Hematopoietic multipotent progenitor cell (in vitro differentiated cells): ENCODE results near the gene CLCNKA. TPM values are rescaled to one million over a fixed set of nuclear protein-coding genes. Genes with fewer than 3 reads are reported as not detected.
"Not testable (repeated sequence)": the region's sequence is repeated elsewhere in the genome, so short reads cannot be mapped to it uniquely, and the experiment has no call there.

Experiments used
- DNase-seq, 3 donors: peaks; one replicate each; pipeline ENCODE4 v3.0.0-alpha.2; 2011 to 2015; ENCODE audit warnings: low read depth in 2 of 3, low spot score in 2 of 3
- total RNA-seq: library from RNA; depleted of rRNA; stranded (reverse); fragments of >200 nt; gene quantifications from one replicate; pipeline ENCODE4 v1.2.3, GENCODE V29; 2012

The CLCNKA gene
- not detected for total RNA-seq

DNA sequence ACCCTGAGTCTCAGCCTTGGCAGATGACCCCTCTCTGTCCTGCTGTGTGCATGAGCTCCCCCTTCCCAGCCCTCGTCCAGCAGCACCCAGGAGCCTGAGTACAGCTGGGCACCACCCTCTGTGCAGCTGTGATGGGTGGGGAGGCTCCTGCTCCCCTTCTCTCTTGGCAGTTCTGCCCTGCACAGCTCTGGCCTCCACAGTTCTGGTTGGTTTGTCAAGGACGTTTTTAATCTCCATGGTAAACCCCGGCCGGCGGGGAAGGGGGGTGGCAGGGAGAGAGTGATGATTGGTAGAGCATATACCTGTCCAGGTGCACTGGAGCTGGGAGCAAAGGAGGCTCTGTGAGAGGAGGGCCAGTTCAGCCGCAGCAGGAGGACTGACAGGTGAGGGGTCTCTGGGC, at the start of gene CLCNKA:
Gene CLCNKA, plus strand, starts transcription at position 356 of the 400 bp plus-strand sequence. CDS start 584 bp downstream, outside the sequence.
- DNase-seq: no peak

DNA sequence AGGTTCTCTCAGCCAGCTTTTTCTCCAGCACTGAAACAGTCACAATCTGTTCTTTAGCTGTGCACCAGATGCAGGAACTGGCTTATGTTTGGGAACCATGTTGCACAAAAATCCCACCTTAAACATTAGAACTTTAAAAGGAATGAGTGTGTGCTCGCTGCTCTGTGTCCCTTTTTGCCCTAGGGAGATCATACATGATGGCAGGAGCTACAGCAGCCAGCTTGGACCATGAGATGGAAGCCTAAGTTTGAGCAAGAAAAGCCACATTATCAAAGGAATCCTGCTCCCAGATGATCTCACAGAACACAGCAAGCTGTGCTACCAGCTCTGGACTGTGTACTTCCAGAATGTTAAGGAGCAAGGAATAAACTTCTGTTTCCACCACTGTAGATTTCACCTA, 49.4 kb upstream of the CLCNKA start:
- DNase-seq: no peak

DNA sequence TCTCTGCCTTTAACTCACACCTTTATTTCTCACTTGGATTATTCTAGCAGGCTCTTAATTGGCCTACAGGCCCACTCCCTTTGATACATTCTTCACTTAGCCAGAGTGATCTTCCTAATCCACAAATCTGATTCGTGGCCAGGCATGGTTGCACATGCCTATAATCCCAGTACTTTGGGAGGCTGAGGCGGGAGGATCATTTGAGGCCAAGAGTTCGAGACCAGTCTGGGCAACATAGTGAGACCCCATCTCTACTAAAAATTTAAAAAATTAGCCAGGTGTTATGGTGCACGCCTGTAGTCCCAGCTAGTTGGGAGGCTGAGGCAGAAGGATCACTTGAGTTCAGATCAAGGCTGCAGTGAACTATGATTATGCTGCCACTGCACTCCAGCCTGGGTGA, 48.1 kb upstream of the CLCNKA start:
- DNase-seq: no peak

DNA sequence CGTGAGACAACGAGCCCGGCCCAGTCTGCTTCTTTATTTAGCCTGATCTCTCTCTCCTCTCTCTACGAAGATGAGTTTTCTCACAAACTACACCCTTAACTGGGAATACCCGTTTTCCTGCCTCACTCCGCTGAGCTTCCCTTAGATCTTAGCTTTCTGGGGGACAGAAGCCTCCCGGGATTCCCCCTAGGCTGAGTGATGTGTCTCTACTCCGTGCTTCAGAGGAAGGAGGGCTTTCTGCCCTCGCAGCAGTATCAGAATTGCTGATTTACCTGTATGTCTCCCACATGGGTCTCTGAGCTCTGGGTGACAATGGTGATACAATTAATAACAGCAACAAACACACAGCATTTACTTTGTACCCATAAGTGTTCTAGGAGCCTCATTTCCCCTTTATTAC, 47.0 kb upstream of the CLCNKA start:
- DNase-seq: no peak

DNA sequence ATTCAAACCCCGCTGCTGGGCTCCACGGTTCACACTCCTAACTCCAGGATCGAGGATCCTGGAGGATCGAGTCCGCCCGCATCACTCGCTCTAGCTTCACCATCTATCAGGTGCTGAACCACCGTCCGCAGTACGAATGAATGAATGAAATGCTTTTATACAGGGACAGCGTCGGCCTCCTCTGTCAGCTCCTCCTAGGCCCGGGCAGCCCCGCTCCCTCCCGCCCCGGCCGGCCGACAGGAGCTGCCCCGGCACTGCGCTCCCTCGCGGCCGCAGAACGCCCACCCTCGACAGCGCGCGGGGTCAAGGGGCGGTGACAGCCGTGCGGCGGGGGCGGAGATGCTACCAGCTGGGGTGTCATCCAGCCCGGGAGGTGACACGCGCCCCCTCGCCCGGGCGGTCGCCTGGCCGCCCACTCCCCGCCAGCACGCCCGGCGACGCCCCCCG, 46.5 kb upstream of the CLCNKA start:
- peak in 2 of 3 donors; percentile 63 to 66 for DNase-seq

DNA sequence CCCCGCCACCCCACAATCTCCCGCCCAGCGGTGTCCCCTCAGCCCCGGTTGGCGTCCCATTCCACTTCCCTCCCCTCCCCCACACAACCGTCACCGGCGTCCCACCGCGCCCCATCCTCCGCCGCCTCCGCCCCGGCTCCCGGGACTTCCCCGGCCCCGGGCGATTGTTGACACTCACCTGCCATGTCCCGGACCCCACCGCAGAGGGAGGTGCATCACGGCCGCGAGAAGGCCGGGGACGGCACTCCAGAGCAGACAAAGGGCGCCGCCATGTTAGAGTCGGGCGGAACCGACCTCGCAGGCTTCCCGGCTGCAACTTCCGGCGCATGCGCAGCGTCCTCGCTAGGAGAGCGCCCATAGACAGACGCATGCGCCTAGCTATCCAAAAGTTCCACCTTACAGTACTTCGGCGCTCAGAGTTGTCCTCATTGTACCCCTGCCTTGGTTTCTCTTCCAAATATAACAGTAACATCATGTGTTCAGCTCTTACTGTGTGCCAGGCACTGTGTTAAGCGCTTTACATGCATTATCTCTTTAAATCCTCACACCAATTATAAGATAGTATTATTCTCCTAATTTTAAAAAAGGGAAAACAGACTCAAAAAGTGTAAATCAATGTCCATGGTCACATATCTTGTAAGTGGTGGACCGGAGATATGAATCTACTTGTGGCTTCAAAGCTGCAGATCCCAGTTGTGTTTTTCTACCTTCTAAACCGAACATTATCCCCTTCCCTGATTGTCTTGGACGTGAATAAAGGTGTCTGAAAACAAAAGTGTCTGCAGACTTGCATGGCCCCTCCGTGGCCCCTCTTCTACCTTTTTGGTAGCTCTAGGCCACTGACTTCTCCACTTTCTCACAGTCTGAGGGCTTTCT, 45.8 kb upstream of the CLCNKA start, which contains the start of gene ZBTB17:
Gene ZBTB17, minus strand, starts transcription at position 297 of the 876 bp plus-strand sequence. CDS start 27,606 bp downstream, outside the sequence.
- DNase-seq: peak; percentile 94 to 96 (median 94)

DNA sequence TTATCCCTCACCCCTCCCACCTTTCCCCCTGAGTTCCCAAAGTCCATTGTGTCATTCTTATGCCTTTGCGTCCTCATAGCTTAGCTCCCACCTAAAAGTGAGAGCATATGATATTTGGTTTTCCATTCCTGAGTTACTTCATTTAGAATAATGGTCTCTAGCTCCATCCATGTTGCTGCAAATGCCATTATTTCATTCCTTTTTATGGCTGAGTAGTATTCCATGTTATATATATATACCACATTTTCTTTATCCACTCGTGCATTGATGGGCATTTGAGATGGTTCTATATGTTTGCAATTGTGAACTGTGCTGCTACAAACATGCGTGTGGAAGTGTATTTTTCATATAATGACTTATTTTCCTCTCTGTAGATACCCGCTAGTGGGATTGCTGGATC, 43.9 kb upstream of the CLCNKA start:
- DNase-seq: not testable (repeated sequence)

DNA sequence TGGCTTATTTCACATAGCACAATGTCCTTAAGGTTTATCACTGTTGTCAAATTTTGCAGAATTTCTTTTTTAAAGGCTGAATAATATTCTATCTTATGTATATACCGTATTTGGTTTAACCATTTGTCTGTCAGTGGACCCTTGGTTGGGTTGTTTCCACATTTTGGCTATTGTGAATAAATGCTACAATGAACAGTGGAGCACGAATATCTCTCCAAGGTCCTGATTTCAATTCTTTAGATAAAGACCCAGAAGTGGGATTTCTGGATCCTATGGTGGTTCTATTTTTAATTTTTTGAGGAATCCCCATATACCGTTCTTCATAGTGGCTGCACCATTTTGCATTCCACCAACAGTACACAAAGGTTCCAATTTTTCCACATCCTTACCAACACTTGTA, 40.2 kb upstream of the CLCNKA start:
- DNase-seq: no peak

DNA sequence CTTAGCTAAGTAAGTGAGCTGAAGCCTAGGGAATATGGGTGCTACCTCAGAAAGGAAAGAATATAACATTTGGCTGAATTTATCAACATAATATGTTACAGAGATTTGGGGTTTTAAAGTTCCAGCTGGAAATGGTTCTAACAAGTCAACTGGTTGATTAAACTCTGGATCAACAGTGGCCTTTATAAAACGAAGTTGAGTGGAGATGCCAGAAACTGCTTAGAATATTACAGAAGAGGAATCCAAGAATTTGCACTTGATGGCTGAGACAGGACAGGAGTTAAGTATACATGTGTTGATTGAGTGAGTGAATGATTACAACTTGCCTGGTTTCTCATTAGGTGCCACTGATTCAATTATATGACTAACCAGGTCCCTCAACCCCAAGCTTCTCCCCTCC, 38.6 kb upstream of the CLCNKA start:
- DNase-seq: no peak

DNA sequence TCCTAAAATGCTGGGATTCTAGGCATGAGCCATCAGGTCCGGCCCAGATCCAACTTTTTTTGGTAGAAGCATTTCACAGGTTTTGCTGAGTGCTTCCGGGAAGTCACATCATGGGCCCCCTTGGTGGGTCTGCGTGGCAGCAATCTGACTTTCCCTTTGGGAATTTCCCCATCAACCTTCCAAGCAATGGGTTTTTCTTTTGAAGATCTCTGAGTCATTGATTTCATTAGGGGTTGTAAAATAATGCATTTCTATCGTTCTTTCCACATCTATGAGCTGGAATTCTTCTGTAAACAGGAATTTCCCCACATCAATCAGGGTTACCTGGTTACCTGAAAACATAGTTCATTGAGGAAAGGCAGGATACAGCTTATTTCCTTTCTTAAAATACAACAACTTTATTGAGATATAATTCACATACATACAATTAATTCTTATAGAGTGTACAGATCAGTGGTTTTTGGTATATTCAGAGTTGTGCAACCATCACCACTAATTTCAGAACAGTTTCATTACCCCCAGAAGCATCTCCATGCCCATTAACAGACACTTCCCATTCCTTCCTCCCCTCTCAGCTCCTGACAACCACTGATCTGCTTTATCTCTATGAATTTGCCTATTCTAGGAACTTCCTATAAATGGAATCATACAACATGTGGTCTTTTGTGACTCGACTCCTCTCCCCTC, 36.1 kb upstream of the CLCNKA start:
- DNase-seq: no peak

DNA sequence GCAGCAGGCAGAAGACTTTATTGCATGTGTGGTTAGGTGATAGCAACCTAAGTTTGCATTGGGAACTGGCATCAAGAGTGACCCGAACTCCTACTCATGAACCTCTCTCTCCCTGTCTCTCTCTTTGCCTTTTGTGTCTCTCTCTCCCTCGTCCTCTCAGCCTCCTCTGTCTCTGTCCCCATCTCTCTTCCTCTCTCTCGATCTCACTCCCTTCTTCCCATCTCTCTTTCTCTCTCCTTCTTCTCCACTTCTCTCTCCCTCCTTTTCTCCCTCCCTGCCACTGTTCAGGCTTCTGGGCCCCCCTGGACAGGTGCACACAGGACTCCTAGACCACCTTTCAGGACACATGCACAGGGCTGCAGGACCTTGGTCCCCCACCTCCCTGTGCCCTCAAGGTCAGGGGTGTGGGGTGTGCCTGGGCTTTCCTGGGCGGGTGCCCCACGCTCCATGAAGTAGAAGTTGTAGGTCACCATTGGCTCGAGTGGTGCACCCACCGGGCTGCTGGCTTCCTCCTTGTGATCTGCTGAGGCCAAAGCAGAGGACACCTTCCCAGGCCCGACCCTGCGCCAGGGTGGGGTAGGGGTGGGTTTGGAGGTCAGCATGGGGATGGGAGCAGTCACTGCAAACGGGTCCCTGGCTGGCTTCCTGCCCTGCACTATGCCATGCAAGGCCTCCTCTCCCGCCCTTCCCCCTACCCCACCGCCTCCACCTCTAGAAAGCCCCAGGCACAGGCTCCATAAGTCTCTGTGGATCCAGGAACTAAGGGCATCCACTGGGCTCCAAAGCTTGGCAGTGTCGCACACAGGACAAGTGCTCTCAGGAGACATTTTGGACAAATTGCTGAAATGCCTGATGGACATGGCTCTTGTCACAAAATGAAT, 32.7 kb upstream of the CLCNKA start:
- no peak for DNase-seq

DNA sequence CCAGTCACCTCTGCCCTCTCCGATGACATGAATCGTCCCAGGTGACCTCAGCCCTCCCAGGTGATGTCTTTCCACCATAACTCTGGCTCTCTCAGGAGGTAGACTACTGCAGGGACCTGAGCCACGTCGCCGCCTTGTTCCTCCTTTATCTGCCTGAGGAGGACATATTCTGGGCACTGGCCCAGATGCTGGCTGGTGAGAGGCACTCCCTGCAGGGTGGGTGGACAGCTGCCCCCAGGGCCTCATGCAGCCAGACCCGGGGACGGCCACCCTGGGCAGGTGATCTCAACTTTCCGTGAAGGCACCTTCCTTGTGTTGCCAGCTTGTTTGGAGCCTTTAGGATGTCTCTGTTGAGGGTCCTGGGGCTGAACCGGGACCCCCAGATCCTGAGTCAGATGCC, 32.1 kb upstream of the CLCNKA start:
- no peak for DNase-seq

DNA sequence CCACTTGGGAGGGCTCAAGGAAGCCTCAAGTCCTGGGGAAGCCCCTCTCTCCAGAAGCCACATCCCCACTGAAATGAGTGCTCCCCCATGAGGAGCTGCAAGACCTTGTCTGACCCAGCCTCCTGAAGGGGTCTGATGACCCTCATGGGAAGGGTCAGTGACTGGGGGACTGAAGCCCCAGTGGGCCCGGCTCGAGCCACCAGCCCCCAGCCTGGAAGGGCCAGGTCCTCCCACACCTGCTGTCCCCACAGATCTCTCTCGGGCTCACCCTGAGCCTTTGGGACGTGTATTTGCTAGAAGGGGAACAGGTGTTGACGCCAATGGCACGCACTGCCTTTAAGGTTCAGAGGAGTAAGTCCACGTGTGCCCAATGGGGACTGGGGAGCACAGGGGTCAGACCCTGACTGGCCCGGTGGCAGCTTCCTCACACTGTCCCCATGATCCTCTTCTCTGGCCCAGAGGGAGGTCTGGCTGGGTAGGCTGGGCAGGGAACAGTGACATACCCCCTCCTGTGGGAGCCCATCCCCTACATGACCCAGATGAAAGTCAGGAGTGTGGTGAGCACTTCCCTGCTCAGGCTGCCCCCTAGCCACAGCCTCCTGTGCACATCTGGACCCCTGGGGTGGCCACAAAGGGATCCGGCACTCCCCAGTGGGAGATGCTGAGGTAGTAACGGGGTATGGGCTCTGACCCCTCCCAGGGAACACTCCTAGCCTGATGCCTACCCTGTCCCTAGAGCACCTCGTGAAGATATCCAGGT, 30.2 kb upstream of the CLCNKA start:
- DNase-seq: no peak

DNA sequence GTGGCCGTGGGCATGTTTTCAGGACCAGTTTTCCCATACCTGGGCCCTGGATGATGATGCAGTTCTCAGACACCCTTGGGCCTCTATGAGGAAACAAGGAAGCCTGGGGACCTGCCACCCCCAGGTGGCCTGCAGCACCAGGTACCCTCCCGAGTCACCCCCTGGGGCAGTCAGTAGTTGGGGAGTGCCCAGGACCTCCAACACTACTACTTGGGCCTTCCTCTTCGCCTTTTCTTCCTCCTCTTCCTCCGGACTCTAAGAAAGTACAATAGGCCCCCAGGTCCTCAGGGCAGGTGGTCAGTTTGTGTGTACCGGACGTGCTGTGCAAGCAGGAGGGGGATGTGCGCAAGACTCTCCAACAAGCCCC, 29.7 kb upstream of the CLCNKA start:
- no peak for DNase-seq

DNA sequence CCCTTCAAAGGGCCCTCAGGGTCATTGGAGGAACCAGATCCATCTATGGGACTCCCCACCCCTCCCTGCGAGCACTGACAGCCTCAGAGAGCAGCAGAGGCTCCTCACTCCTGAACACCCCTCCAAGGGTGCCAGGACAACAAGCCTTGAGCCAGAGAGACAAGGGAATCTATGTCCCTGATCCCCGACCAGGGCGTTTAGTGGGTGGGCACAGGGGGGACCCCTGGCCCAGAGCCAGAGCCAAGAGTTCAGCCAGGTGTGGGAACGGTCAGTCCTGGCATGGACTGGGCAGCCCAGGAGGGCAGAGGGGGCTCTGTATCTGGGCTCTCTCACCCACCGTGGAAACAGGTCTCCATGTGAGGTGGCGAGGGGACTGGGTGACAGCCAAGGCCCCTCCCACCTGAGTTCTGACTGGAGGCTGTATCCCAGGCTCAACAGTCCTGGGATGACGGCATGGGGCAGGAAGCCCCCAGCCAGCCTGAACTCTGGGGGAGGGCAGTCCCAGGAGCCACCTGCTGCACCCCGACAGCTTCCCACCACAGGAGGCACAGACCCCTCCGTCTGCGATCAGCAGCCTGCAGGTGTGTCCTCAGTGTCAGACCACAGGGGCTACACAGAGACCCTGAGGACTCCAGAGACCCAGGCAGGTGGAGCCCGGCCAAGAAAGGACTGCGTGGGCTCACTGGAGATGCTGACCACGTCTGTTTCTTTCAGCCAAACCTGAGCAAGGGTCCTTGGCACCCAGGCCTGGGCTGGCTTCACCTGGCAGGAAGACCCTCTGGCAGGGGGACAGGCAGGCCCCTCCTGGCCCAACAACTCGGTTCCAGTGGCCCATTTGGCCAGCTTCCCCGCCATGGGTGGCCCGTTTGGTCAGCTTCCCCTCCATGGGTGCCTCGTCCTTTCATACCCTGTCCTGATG, 29.0 kb upstream of the CLCNKA start:
- DNase-seq: no peak

DNA sequence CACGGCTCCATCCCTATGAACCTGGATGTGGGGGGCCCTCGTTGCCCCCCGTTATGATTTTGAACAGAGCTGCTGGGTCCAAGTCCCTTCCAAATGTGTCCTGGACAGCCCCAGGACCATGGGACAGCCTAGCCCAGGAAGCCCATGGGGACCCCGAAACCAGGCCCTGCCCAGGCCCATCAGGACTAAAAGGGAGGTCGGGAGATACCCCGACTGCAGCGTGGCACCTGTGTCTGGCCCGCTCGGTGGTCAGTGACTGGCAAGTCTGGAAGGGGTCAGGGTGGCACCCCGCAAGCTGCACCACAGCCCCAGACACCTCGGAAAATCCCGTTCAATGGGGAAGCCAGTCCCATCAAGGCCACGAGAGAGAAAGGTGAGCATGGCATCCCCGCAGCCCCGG, 28.2 kb upstream of the CLCNKA start:
- DNase-seq: no peak

DNA sequence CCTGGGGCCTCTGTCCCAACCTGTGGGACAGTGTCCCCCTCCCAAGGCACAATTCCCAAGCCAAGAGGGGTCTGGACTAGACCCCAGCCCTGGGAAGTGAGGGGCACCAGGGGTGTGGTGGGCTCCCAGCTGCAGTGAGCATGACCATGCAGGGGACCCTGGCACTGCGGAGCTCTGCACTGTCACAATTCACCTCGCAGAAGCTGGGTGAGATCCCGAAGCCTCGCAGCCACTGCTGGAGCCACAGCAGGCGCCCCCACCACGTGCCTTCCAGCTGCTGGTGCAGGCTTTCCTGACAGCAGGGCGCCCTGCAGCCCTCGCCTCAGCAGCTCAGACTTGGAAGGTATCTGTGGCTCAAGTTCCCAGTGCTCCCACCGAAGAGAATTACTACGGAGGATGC, 27.8 kb upstream of the CLCNKA start:
- DNase-seq: no peak

DNA sequence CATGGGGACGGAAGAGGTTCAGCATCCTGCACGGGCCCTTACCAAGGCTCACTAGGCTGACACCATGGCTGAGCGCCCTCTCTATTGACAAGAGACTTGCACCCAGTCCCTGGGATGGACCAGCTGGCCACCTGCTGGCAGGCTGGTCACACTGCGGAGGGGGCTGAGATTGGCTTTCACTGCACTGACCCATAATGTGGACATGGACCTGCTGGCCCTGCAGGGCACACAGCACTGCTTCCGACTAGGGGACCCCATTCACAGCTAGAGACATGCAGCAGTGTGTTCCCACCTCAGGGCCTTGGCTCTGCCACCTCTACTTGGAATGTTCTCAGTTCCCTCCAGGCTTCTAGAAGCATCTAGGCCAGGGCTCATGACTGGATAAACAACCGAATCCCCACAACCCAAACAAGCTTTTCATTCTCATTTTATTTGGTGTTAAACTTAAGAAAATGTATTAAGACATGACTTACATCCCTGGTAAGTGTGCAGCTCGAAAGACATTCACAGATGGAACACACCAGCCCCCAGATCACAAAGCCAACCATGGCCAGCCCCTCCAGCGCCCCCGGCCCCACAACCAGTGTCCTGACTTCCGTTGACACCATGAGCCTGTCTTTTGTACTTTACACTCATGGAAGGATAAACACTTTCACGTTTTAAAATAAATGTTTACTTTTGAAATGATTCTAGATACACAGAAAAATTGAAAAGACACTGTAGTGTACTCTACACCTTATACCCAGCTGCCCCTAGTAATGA, 27.1 kb upstream of the CLCNKA start:
- peak in 1 of 3 donors; percentile 56 for DNase-seq
